ENCODE data around the gene MRPS7.

- no peak for TF ChIP-seq CTCF (IDR thresholded peaks at IDR 0.05)
- no peak for TF ChIP-seq POLR2AphosphoS5 (IDR thresholded peaks at IDR 0.05)
- TF ChIP-seq EP300 (IDR thresholded peaks at IDR 0.05): no peak
Observed at GRCh38 chr17:75267411-75268232, 5.9 kb downstream of the MRPS7 start.
